ENCODE data around the gene TKT. TPM values are rescaled to one million over a fixed set of nuclear protein-coding genes. Genes with fewer than 3 reads are reported as not detected.

Gene TKT
- total and polyA plus RNA-seq, 2 donors from 2014 or later = 182 to 224 TPM

DNA sequence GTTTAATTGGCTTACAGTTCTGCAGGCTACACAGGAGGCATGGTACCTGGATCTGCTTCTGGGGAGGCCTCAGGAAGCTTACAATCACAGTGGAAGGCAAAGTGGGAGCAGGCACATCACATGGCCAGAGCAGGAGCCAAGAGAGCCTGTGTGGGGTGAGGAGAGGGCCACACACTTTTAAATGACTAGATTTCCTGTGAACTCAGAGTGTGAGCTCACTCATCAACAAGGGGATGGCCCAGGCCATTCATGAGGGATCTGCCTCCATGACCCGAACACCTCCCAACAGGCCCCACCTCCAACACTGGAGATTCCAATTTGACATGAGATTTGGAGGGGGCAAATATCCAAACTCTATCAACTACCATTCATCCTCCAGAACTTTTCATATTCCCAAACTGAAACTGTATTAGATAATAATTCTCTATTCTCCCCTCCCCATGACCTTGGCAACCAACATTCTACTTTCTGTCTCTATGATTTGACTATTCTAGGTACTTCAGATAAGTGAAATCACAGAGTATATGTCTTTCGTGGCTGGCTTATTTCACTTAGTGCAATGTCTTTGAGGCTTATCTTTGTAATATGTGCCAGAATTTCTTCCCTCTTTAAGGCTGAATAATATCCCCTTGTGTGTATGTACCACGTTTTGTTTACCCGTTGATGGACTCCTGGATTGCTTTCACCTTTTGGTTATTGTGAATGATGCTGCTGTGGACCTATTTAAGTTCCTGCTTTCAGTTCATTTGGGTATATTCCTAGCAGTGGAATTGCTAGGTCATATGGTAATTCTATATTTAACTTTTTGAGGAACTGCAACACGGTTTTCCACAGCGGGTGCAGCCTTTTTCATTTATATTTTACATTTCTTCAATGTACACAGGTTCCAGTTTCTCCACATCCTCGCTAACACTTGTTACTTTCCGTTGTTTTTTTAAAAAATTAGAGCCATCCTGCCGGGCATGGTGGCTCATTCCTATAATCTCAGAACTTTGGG is 43.8 kb downstream of the TKT start:
- intact Hi-C loops (cut with DNase I) = no loop called here
- H3K27ac ChIP-seq (ENCODE audit: low read depth in 2 of 2, low read length in 2 of 2) = no peak overlapping the region
- DNase-seq (no peak), FAIRE-seq (no peak)
- H3K9ac ChIP-seq (ENCODE audit: low read length in 3 of 3) = no peak overlapping the region
- no peak overlapping the region for H3K4me3 ChIP-seq (ENCODE audit: low read length in 3 of 3)
- peaks cover 0 to 3% (median 0%) of the 10 kb centered on the region in 3 donors for H3K9me3 ChIP-seq (ENCODE audit: control insufficient read depth in 2 of 3, insufficient read depth in 1 of 3, low read length in 3 of 3)
- no peaks in the 10 kb centered on the region for H3K27me3 ChIP-seq (ENCODE audit: control insufficient read depth, insufficient read depth, low read length)
- TF ChIP-seq CTCF (IDR thresholded peaks at IDR 0.05; ENCODE audit: borderline replicate concordance, extremely low read depth, insufficient read depth) = no peak
- no peaks in the 10 kb centered on the region for H3K4me1 ChIP-seq (ENCODE audit: control insufficient read depth in 2 of 3, insufficient read depth in 2 of 3, low read depth in 1 of 3, low read length in 3 of 3)
- no peaks in the 10 kb centered on the region for H3K36me3 ChIP-seq (ENCODE audit: control insufficient read depth in 2 of 3, insufficient read depth in 3 of 3, low read length in 3 of 3)

DNA sequence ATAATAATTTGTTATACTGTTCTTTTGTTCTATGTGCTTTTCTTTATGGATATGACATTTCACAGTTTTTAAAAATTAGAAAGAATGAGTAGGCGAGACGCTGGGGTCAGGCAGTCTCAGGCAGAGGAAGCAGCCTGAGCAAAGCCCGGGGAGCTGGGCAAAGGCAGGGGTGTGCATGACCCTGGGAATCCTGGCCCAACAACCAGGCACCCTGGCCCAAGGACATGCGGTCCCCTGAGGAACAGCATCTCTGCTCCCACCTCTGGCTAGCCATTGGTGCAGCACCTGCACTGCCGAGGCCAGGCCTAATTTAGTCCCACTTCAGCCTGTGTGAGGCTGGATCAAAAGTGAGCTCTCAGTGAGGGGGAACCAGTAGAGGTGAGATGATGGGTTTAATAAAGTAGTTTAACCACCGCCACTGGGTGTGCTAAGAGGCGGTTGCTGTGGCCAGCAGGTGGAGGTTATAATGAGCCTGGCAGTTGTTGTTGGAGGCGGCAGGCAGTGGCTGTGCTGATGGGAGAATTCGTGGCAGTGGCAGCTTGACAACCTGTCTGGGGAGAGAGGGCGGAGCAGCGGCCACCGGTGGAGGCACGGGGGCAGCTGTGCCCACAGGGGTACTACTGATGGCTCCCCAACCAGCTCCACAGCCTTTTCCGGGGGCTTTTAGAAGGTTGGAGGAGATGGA is 53.3 kb downstream of the TKT start:
- DNase-seq (no peak), FAIRE-seq (no peak)
- Histone ChIP-seq H3K4me3 (ENCODE audit: low read length in 3 of 3) (no peak overlapping the region), H3K27me3 (ENCODE audit: control insufficient read depth, insufficient read depth, low read length) (no peaks in the 10 kb centered on the region), H3K27ac (ENCODE audit: low read depth in 2 of 2, low read length in 2 of 2) (no peak overlapping the region), H3K36me3 (ENCODE audit: control insufficient read depth in 2 of 3, insufficient read depth in 3 of 3, low read length in 3 of 3) (no peaks in the 10 kb centered on the region), H3K9ac (ENCODE audit: low read length in 3 of 3) (no peak overlapping the region), H3K9me3 (ENCODE audit: control insufficient read depth in 2 of 3, insufficient read depth in 1 of 3, low read length in 3 of 3) (no peaks in the 10 kb centered on the region), H3K4me1 (ENCODE audit: control insufficient read depth in 2 of 3, insufficient read depth in 2 of 3, low read depth in 1 of 3, low read length in 3 of 3) (no peaks in the 10 kb centered on the region)
- intact Hi-C loops (cut with DNase I) = no loop called here
- TF ChIP-seq CTCF (IDR thresholded peaks at IDR 0.05; ENCODE audit: borderline replicate concordance, extremely low read depth, insufficient read depth) = no peak

GRCh38 chr3:53200501-53201498 is 55.0 kb downstream of the TKT start:
- H3K36me3 ChIP-seq (ENCODE audit: control insufficient read depth in 2 of 3, insufficient read depth in 3 of 3, low read length in 3 of 3) = no peaks in the 10 kb centered on the region
- no peak overlapping the region for H3K9ac ChIP-seq (ENCODE audit: low read length in 3 of 3)
- no peak overlapping the region for H3K4me3 ChIP-seq (ENCODE audit: low read length in 3 of 3)
- no peak overlapping the region for H3K27ac ChIP-seq (ENCODE audit: low read depth in 2 of 2, low read length in 2 of 2)
- no peak for FAIRE-seq
- DNase-seq = no peak
- H3K9me3 ChIP-seq (ENCODE audit: control insufficient read depth in 2 of 3, insufficient read depth in 1 of 3, low read length in 3 of 3) = no peaks in the 10 kb centered on the region
- H3K27me3 ChIP-seq (ENCODE audit: control insufficient read depth, insufficient read depth, low read length) = no peaks in the 10 kb centered on the region
- peaks cover 0 to under 1% (median 0%) of the 10 kb centered on the region in 3 donors for H3K4me1 ChIP-seq (ENCODE audit: control insufficient read depth in 2 of 3, insufficient read depth in 2 of 3, low read depth in 1 of 3, low read length in 3 of 3)
- no peak for TF ChIP-seq CTCF (IDR thresholded peaks at IDR 0.05; ENCODE audit: borderline replicate concordance, extremely low read depth, insufficient read depth)
- intact Hi-C loops (cut with DNase I) = no loop called here

Data from kidney (tissue), 14 donors.